Endothelial cell of umbilical vein (primary cell): ENCODE data around the gene TNFRSF8. TPM values are rescaled to one million over a fixed set of nuclear protein-coding genes. Genes with fewer than 3 reads are reported as not detected.

ENCODE experiments used
- BruUV-seq: library from RNA; stranded (reverse); fragments of 400-500 nt; replicated peaks from 2 replicates; lab custom pipeline; 2021; lab: Mats Ljungman, UMichigan
- CTCF ChIA-PET: fragments of 300-600, 350-600 bp; sonication (Branson Sonifier 250); formaldehyde crosslinking; loops from one replicate; lab custom pipeline; 2021; ENCODE audit warnings: antibody characterized with exemption, inconsistent platforms; lab: Charles Lee
- POLR2A ChIA-PET: fragments of 300-600, 350-600 bp; sonication (Branson Sonifier 250); formaldehyde crosslinking; loops from one replicate; lab custom pipeline; 2021; ENCODE audit warnings: antibody characterized with exemption, inconsistent platforms; lab: Charles Lee
- DNase-seq: peaks from one replicate; pipeline ENCODE4 v3.0.0-alpha.2; 2011; ENCODE audit warnings: low read depth, low spot score
- FAIRE-seq: peaks from 2 replicates; lab custom pipeline; 2011; peaks lifted over from hg19 to GRCh38; lab: Jason Lieb, UNC
- H2AFZ ChIP-seq: 2 replicates; pipeline ENCODE4 v1.6.0; 2012; ENCODE audit warnings: low read depth, low read length, control low read depth, inconsistent platforms
- H3K27ac ChIP-seq: 2 replicates; pipeline ENCODE4 v1.5.1; 2011; ENCODE audit warnings: low read depth, mild to moderate bottlenecking, control low read depth, low read length, moderate library complexity; ENCODE audit not compliant: insufficient read depth
- H3K27me3 ChIP-seq, 2 experiments: 2 replicates each; pipeline versions ENCODE4 v1.6.0 to v1.6.1; 2011; ENCODE audit warnings: low read length in 2 of 2, mixed read lengths in 1 of 2; ENCODE audit not compliant: control insufficient read depth in 2 of 2, insufficient read depth in 2 of 2
- H3K36me3 ChIP-seq, 2 experiments: 2 replicates in 1 of 2; 3 replicates in 1 of 2; pipeline ENCODE4 v1.5.1; 2011; ENCODE audit warnings: low read length in 2 of 2, mild to moderate bottlenecking in 1 of 2, moderate library complexity in 1 of 2; ENCODE audit not compliant: control insufficient read depth in 2 of 2, insufficient read depth in 2 of 2; ENCODE audit errors: extremely low read depth in 1 of 2
- H3K4me1 ChIP-seq: 3 replicates; pipeline ENCODE4 v1.5.1; 2011; ENCODE audit warnings: mild to moderate bottlenecking, low read length; ENCODE audit not compliant: control insufficient read depth, insufficient read depth; ENCODE audit errors: extremely low read depth
- H3K4me2 ChIP-seq: 2 replicates; pipeline ENCODE4 v1.6.1; 2011; ENCODE audit warnings: low read length, control low read depth, mixed read lengths; ENCODE audit not compliant: insufficient read depth
- H3K4me3 ChIP-seq, 3 experiments: fragments of 200-600 bp in 1 of 3; sonication (generic), shearing (Covaris generic) in 1 of 3; replicated peaks in 1 of 3; 2 replicates each; pipeline ENCODE4 v1.5.1; 2011 to 2016; ENCODE audit warnings: control low read depth in 3 of 3, low read length in 3 of 3, mild to moderate bottlenecking in 2 of 3, inconsistent platforms in 1 of 3, low read depth in 1 of 3, moderate library complexity in 1 of 3; ENCODE audit not compliant: insufficient read depth in 1 of 3
- H3K79me2 ChIP-seq: 2 replicates; pipeline ENCODE4 v1.6.0; 2012; ENCODE audit warnings: low read length, inconsistent platforms; ENCODE audit not compliant: control insufficient read depth, insufficient read depth
- H3K9ac ChIP-seq: replicated peaks from 2 replicates; pipeline ENCODE3; 2011; ENCODE audit warnings: low read length, control low read depth; ENCODE audit not compliant: insufficient read depth; ENCODE audit errors: extremely low read depth
- H3K9me1 ChIP-seq: replicated peaks from 3 replicates; pipeline ENCODE4 v1.6.0; 2011; ENCODE audit warnings: mild to moderate bottlenecking, low read length; ENCODE audit not compliant: control insufficient read depth, insufficient read depth; ENCODE audit errors: extremely low read depth
- H3K9me3 ChIP-seq: replicated peaks from 2 replicates; pipeline ENCODE4 v1.5.1; 2012; ENCODE audit warnings: low read length, inconsistent platforms; ENCODE audit not compliant: control insufficient read depth, insufficient read depth
- H4K20me1 ChIP-seq: replicated peaks from 2 replicates; pipeline ENCODE3; 2011; ENCODE audit warnings: mild to moderate bottlenecking, low read length; ENCODE audit not compliant: control insufficient read depth, insufficient read depth; ENCODE audit errors: extremely low read depth
- CTCF ChIP-seq, 2 donors: IDR thresholded peaks; 1 replicate in 1 of 2; 2 replicates in 1 of 2; pipeline ENCODE4 v1.5.1; 2011; ENCODE audit warnings: low read length in 2 of 2, mild to moderate bottlenecking in 2 of 2, moderate library complexity in 2 of 2, control low read depth in 1 of 2, inconsistent platforms in 1 of 2, low read depth in 1 of 2; ENCODE audit not compliant: insufficient read depth in 1 of 2; ENCODE audit errors: extremely low read depth in 1 of 2
- FOS ChIP-seq: IDR thresholded peaks from 2 replicates; pipeline ENCODE4 v1.6.1; 2011; ENCODE audit warnings: mild to moderate bottlenecking, low read length, moderate library complexity, borderline replicate concordance; ENCODE audit not compliant: insufficient read depth
- GATA2 ChIP-seq: IDR thresholded peaks from 2 replicates; pipeline ENCODE4 v1.7.0; 2011; ENCODE audit warnings: low read depth, mild to moderate bottlenecking, moderate library complexity, mixed read lengths, low read length; ENCODE audit not compliant: insufficient read length, insufficient read depth
- dilution Hi-C: fragments of 300-500 bp; cut with MboI; formaldehyde crosslinking; loops from one replicate; pipeline ENCODE4 v1.15.0; 2019; ENCODE audit warnings: low sequenced_read_pairs; ENCODE audit not compliant: extremely low pct_ligation_motif_present
- intact Hi-C: fragments of 100-400 bp; cut with micrococcal nuclease; formaldehyde crosslinking; loops from one replicate; pipeline ENCODE4 v1.10.0; 2022
- polyA plus RNA-seq, 4 experiments: library from polyadenylated mRNA; depleted of rRNA in 3 of 4; stranded (reverse) in 3 of 4; unstranded in 1 of 4; fragments of >200 nt; gene quantifications; 2 replicates each; pipeline versions ENCODE4 v1.2.1 to v1.2.3, GENCODE V29; 2011 to 2012; ENCODE audit warnings: missing spikeins in 1 of 4
- total RNA-seq: library from RNA; stranded (reverse); gene quantifications from 2 replicates; pipeline ENCODE4 v1.2.3, GENCODE V29; 2021

TNFRSF8 gene
- total and polyA plus RNA-seq, 2 donors (not counting 3 experiments of a cell fraction or from before 2014, with no cell fraction given): 0.47 TPM; not detected in 1

GRCh38 chr1:12067900-12068821 is 5.1 kb downstream of the TNFRSF8 start:
- no peak overlapping the region for H2AFZ ChIP-seq
- no peak overlapping the region for H3K27ac ChIP-seq
- no peak for DNase-seq
- H3K9me3 ChIP-seq: no peaks in the 10 kb centered on the region
- intact Hi-C loops: no loop called here
- peaks cover 26 to 29% of the 10 kb centered on the region in 2 experiments for H3K27me3 ChIP-seq
- no peak overlapping the region for H3K4me3 ChIP-seq
- ChIA-PET POLR2A (interaction anchor here (0.7 kb wide), 1 partner anchor 26 kb away, joined by 3 read pairs; no protein-coding TSS in a partner anchor), CTCF (interaction anchor here (1.1 to 3.0 kb wide), 2 partner anchors 12 to 50 kb away, joined by 4 to 17 read pairs; no protein-coding TSS in a partner anchor)
- H3K36me3 ChIP-seq: no peaks in the 10 kb centered on the region
- no peak for FAIRE-seq
- no peak overlapping the region for H3K9ac ChIP-seq
- no peaks in the 10 kb centered on the region for H3K79me2 ChIP-seq
- no peaks in the 10 kb centered on the region for H4K20me1 ChIP-seq
- H3K4me2 ChIP-seq: no peak overlapping the region
- no peaks in the 10 kb centered on the region for H3K9me1 ChIP-seq
- dilution Hi-C loops: no loop called here
- BruUV-seq: no TSS peak
- H3K4me1 ChIP-seq: no peaks in the 10 kb centered on the region
- TF ChIP-seq CTCF (IDR thresholded peaks at IDR 0.05; ENCODE audit: extremely low read depth in 1 of 2, insufficient read depth in 1 of 2, low read depth in 1 of 2, low read length in 2 of 2) (no peak), GATA2 (no peak), FOS (no peak)
